SJCRH30 (cell line): ENCODE data around the gene HNRNPA2B1. TPM values are rescaled to one million over a fixed set of nuclear protein-coding genes. Genes with fewer than 3 reads are reported as not detected.
"Not testable (repeated sequence)": the region's sequence is repeated elsewhere in the genome, so short reads cannot be mapped to it uniquely, and the experiment has no call there.

Experiments
- DNase-seq, 2 experiments: peaks; one replicate each; pipeline ENCODE4 v3.0.0-alpha.2; 2015 to 2020
- H3K27ac ChIP-seq: fragments of 250-450 bp; sonication (Bioruptor Pico); 2 replicates; pipeline ENCODE4 v1.5.1; 2020; ENCODE audit warnings: mild to moderate bottlenecking, moderate library complexity
- H3K27me3 ChIP-seq: fragments of 250-450 bp; sonication (Bioruptor Pico); 2 replicates; pipeline ENCODE4 v1.5.1; 2020; ENCODE audit warnings: mild to moderate bottlenecking, moderate library complexity
- H3K36me3 ChIP-seq: fragments of 250-450 bp; sonication (Bioruptor Pico); 2 replicates; pipeline ENCODE4 v1.5.1; 2020; ENCODE audit warnings: mild to moderate bottlenecking, moderate library complexity
- H3K4me1 ChIP-seq: fragments of 250-450 bp; sonication (Bioruptor Pico); 2 replicates; pipeline ENCODE4 v1.5.1; 2020; ENCODE audit warnings: mild to moderate bottlenecking, moderate library complexity
- H3K4me3 ChIP-seq: fragments of 250-450 bp; sonication (Bioruptor Pico); 2 replicates; pipeline ENCODE4 v1.5.1; 2020; ENCODE audit warnings: mild to moderate bottlenecking, moderate library complexity
- H3K9me3 ChIP-seq: fragments of 250-450 bp; sonication (Bioruptor Pico); replicated peaks from 2 replicates; pipeline ENCODE4 v1.5.1; 2020; ENCODE audit warnings: mild to moderate bottlenecking, moderate library complexity
- total RNA-seq: library from RNA; depleted of rRNA; stranded (reverse); fragments of >200 nt; shearing (Covaris generic); gene quantifications from 2 replicates; pipeline ENCODE4 v1.2.3, GENCODE V29; 2014

Gene HNRNPA2B1
- total RNA-seq, 1 experiment from 2014 or later: 863 TPM

DNA sequence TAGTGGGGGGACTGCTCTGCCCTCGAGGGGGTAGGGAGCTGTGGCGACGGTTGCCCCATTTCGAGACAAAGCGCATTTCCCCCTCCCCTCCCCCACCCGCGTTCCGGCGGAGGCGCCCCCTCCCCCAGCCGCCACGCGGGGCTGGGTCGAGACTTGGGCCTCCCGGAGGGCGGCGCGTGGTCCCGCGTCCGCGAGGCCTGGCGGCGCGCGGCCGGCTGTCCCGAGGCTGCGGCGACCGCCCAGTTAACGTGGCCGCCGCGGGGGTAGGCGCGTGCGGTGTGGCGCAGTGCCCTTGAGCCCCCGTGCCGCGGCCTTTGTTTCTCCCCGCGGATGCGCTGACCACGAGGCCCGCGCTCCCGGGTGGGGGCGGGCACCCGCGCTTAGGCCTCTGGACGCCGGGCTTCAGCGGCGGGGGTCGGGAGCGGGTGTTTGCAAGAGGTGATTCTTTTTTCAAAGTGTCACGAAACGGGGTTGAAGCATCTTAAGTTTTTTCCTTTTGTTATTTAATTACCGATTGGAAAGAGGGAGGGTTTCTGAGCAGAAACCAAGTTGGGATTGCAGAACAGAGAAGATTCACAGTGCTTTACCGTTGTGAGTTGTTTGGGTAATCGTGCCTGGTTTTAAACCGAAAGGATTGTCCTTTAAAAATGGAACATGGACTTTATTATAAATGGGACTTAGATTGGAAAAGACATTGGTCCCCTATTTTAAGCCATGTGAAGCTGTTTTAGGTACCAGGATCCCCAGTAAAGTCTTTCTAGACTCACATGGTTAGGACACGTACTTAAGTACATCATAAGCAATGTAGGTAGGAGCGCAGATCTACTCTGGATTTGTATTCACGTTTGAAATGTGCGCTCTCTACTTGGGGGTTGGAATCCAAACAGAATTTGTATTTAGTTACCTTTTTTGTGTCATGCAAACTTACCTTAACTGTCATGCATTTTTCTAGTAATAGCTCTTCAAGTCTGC, 1.8 kb upstream of the HNRNPA2B1 start:
- Histone ChIP-seq H3K27ac (peak overlapping the region; percentile 99), H3K36me3 (peaks cover 84% of the 10 kb centered on the region), H3K4me3 (peak overlapping the region; percentile 98), H3K27me3 (no peaks in the 10 kb centered on the region), H3K9me3 (no peaks in the 10 kb centered on the region), H3K4me1 (peaks cover 2% of the 10 kb centered on the region; the same call in 1 of the 2 replicates)
- DNase-seq: peak; percentile 57 to 60

DNA sequence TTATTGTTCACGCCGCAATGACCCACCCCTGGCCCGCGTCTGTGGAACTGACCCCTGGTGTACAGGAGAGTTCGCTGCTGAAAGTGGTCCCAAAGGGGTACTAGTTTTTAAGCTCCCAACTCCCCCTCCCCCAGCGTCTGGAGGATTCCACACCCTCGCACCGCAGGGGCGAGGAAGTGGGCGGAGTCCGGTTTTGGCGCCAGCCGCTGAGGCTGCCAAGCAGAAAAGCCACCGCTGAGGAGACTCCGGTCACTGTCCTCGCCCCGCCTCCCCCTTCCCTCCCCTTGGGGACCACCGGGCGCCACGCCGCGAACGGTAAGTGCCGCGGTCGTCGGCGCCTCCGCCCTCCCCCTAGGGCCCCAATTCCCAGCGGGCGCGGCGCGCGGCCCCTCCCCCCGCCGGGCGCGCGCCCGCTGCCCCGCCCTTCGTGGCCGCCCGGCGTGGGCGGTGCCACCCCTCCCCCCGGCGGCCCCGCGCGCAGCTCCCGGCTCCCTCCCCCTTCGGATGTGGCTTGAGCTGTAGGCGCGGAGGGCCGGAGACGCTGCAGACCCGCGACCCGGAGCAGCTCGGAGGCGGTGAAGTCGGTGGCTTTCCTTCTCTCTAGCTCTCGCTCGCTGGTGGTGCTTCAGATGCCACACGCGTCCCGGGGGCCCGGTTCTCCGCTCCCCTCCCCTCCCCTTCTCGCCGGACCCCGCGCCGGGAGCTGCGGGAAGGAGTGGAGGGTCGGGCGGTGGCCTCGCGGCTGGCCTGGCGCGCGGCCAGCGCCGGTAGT, 887 bp upstream of the HNRNPA2B1 start, which contains the start of gene CBX3:
CBX3 (plus strand) TSS at position 499 of the 772 bp plus-strand sequence. CDS start 1,254 bp downstream, outside the sequence.
- peaks cover 84% of the 10 kb centered on the region for H3K36me3 ChIP-seq
- peak; percentile 96 to 97 for DNase-seq

GRCh38 chr7:26200038-26200443, 505 bp downstream of the HNRNPA2B1 start:
- Histone ChIP-seq H3K4me1 (peaks cover 9% of the 10 kb centered on the region), H3K36me3 (peaks cover 84% of the 10 kb centered on the region), H3K27ac (peak overlapping the region; percentile 99), H3K4me3 (peak overlapping the region; percentile 98), H3K27me3 (no peaks in the 10 kb centered on the region), H3K9me3 (no peaks in the 10 kb centered on the region)
- peak; percentile 65 to 79 for DNase-seq

More for the DNA sequence above, 887 bp upstream of the HNRNPA2B1 start, which contains the start of gene CBX3:
- Histone ChIP-seq H3K4me1 (peaks cover 5% of the 10 kb centered on the region; the same call in 1 of the 2 replicates), H3K27ac (peak within 1 kb of the TSS; percentile 99), H3K4me3 (peak within 1 kb of the TSS; percentile 98), H3K9me3 (no peaks in the 10 kb centered on the region), H3K27me3 (no peaks in the 10 kb centered on the region)

DNA sequence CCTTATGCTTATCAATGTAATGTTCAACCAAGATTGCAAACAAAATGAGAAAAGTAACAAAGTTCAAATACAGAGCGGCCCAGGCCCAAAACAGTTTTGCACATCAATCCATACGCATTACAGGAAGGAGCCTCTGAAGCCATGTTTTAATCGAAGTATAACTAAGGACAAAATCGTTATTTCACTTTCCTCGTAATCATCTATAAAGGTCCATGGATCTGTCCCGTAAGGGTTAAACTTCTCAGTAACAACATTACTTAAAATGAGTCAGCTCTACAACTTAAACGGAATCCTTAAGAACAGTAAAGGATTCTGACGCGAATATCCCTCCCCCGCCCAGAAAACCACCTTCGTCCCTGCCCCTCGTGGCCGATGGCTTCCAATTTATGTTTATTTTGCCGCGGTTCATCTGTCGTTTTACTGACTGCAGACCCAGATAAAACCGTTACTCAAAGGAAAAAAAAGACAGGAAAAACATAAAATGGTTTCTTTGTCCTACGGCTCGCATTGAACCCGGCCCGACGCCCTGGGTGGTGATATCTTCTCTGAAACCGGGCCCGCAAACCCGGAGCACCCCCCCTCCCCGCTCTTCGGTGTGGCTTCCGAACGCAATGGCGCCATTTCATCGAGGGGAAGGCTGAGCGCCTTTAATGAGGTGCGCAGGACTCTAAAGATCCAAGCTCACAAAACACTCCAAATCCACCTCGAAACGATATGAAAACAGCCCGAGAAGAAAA, 1.1 kb downstream of the HNRNPA2B1 start:
- Histone ChIP-seq H3K36me3 (peaks cover 84% of the 10 kb centered on the region), H3K9me3 (no peaks in the 10 kb centered on the region), H3K27ac (peak overlapping the region; percentile 99), H3K27me3 (no peaks in the 10 kb centered on the region), H3K4me1 (peaks cover 8% of the 10 kb centered on the region), H3K4me3 (peak overlapping the region; percentile 98)
- peak; percentile 67 to 78 for DNase-seq

GRCh38 chr7:26198781-26199169, 1.8 kb downstream of the HNRNPA2B1 start:
- peaks cover 85% of the 10 kb centered on the region for H3K36me3 ChIP-seq
- no peaks in the 10 kb centered on the region for H3K9me3 ChIP-seq
- H3K27me3 ChIP-seq: no peaks in the 10 kb centered on the region
- no peak for DNase-seq
- H3K4me1 ChIP-seq: peaks cover 8% of the 10 kb centered on the region
- H3K27ac ChIP-seq: peak overlapping the region; percentile 99
- H3K4me3 ChIP-seq: peak overlapping the region; percentile 98

- Histone ChIP-seq H3K36me3 (peaks cover 85% of the 10 kb centered on the region), H3K4me1 (peaks cover 8% of the 10 kb centered on the region), H3K9me3 (no peaks in the 10 kb centered on the region), H3K27ac (peak overlapping the region; percentile 99), H3K27me3 (no peaks in the 10 kb centered on the region), H3K4me3 (peak overlapping the region; percentile 98)
- peak in 1 of 2 experiments; percentile 60 for DNase-seq
Observed at GRCh38 chr7:26198133-26198780, 2.3 kb downstream of the HNRNPA2B1 start.

DNA sequence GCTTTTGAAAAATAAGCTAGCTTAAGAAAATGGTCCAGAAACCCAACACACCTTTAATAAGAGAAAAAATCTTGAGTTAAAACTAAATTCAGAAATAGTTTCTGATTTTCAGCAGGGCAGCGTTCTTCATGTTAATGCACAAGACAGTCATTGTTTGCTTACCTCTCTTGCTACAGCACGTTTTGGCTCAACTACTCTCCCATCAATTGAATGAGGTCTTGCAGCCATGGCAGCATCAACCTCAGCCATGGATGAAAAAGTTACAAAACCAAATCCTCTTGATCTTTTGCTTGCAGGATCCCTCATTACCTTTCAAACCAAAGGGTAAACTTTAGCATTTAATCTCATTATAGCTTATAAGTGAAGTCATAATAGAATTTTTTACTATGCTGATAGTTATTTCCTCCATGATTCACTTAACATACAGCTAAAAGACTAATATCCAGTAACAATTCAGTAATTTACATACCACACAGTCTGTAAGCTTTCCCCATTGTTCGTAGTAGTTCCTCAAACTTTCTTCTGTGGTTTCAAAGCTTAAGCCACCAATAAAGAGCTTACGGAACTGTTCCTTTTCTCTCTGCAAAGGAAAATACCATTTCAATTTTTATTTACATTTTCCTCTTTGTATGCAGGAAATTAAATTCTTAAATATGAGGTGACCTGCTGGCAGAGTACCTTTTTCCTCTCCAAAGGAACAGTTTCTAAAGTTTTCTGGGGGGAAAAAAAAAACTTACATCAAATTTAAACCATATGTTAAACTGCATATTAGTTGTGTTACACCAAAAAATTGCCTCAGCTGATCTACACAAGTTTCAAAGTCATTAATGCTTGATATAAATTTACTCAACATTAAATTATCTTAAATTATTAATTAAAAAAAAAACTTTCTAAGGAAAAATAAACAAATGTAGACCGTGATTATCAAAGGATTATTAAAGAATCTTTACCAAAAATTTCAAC, 3.1 kb downstream of the HNRNPA2B1 start:
- Histone ChIP-seq H3K36me3 (peaks cover 85% of the 10 kb centered on the region), H3K4me3 (peak overlapping the region; percentile 98), H3K4me1 (peaks cover 10% of the 10 kb centered on the region), H3K27me3 (no peaks in the 10 kb centered on the region; the same call in 1 of the 2 replicates), H3K27ac (no peak overlapping the region), H3K9me3 (no peaks in the 10 kb centered on the region; the same call in 1 of the 2 replicates)
- no peak for DNase-seq

GRCh38 chr7:26195867-26196657, 4.5 kb downstream of the HNRNPA2B1 start:
- DNase-seq: no peak
- peaks cover 11% of the 10 kb centered on the region for H3K4me1 ChIP-seq
- no peak overlapping the region for H3K4me3 ChIP-seq
- H3K27me3 ChIP-seq: no peaks in the 10 kb centered on the region; the same call in 1 of the 2 replicates
- H3K9me3 ChIP-seq: no peaks in the 10 kb centered on the region; the same call in 1 of the 2 replicates
- H3K36me3 ChIP-seq: peaks cover 94% of the 10 kb centered on the region
- H3K27ac ChIP-seq: no peak overlapping the region

- Histone ChIP-seq H3K4me1 (peaks cover 11% of the 10 kb centered on the region), H3K36me3 (peaks cover 100% of the 10 kb centered on the region), H3K27ac (no peak overlapping the region), H3K9me3 (no peaks in the 10 kb centered on the region; the same call in 1 of the 2 replicates), H3K4me3 (no peak overlapping the region), H3K27me3 (no peaks in the 10 kb centered on the region; the same call in 1 of the 2 replicates)
- no peak for DNase-seq
Observed at GRCh38 chr7:26195182-26195581, 5.4 kb downstream of the HNRNPA2B1 start.

- not testable (repeated sequence) for H3K27me3 ChIP-seq, H3K4me3 ChIP-seq, DNase-seq, H3K27ac ChIP-seq, H3K9me3 ChIP-seq
- peaks cover 100% of the 10 kb centered on the region for H3K36me3 ChIP-seq
- H3K4me1 ChIP-seq: peaks cover 11% of the 10 kb centered on the region
Observed at GRCh38 chr7:26194764-26195163, 5.8 kb downstream of the HNRNPA2B1 start.

DNA sequence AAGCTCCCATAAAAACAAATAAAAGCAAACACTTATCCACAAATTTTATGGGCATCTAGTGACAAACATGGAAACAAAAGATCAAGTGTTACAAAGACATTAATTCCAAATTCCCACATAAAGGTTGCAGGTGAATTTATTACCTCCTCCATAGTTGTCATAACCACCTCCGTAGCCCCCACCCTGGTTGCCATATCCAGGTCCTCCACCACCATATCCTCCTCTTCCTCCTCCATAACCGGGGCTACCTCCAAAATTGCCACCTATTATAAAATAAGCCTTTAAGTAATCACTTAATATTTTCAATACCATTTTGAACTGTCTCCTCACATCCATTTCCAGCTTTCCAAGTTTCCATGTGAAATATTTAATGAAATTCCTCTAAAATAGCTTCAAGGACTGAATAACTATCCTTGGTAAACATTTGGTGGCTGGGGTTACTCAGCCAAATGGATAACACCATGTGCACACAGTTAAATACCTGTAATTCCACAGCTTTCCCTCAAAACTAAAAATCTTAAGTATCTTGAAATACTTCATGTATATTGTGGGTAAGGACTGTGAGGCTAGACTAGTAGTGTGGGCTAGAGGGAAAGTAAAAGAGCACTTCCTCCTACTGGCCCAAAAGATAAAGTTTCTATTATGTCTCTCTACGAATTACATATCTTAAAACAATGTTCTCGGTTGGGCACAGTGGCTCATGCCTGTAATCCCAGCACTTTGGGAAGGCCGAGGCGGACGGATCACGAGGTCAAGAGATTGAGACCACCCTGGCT, 6.9 kb downstream of the HNRNPA2B1 start:
- Histone ChIP-seq H3K4me3 (no peak overlapping the region), H3K4me1 (peaks cover 11% of the 10 kb centered on the region), H3K27me3 (peaks cover 1% of the 10 kb centered on the region), H3K9me3 (no peaks in the 10 kb centered on the region; the same call in 1 of the 2 replicates), H3K27ac (no peak overlapping the region), H3K36me3 (peaks cover 100% of the 10 kb centered on the region)
- no peak for DNase-seq
